HCT116 (cell line): Measurements from ENCODE around the gene ADGRV1.

ENCODE experiments used
- CBX3 ChIP-seq: IDR thresholded peaks from 2 replicates; pipeline ENCODE4 v1.6.1; 2012; ENCODE audit warnings: low read depth
- EZH2phosphoT487 ChIP-seq: fragments of 200-600 bp; IDR thresholded peaks from 2 replicates; pipeline ENCODE4 v1.6.1; 2018; ENCODE audit warnings: antibody characterized with exemption, borderline replicate concordance
- POLR2A ChIP-seq: IDR thresholded peaks from 2 replicates; pipeline ENCODE4 v1.7.0; 2011; ENCODE audit warnings: borderline replicate concordance; ENCODE audit not compliant: insufficient read depth, insufficient read length; ENCODE audit errors: extremely low read depth
- POLR2AphosphoS5 ChIP-seq: IDR thresholded peaks from 2 replicates; pipeline ENCODE4 v1.6.1; 2011; ENCODE audit warnings: mild to moderate bottlenecking, low read depth, low read length, moderate library complexity
- RAD21 ChIP-seq: IDR thresholded peaks from 2 replicates; pipeline ENCODE4 v1.6.1; 2012; ENCODE audit warnings: low read depth, mild to moderate bottlenecking
- SP1 ChIP-seq: IDR thresholded peaks from 2 replicates; pipeline ENCODE4 v1.6.1; 2012; ENCODE audit warnings: low read depth
- TF ChIP-seq, protein P1 (sequence below), 3 experiments: fragments of 200-600 bp in 1 of 3; sonication (generic) in 1 of 3; IDR thresholded peaks in 2 of 3; conservative IDR thresholded peaks in 1 of 3; 2 replicates each; pipeline ENCODE4 v1.5.1; 2012 to 2017; ENCODE audit warnings: low read depth in 2 of 3, low read length in 2 of 3, antibody characterized with exemption in 1 of 3, borderline replicate concordance in 1 of 3, control low read depth in 1 of 3, mild to moderate bottlenecking in 1 of 3, mixed read lengths in 1 of 3, mixed run types in 1 of 3, moderate library complexity in 1 of 3; ENCODE audit not compliant: insufficient read depth in 1 of 3
- TF ChIP-seq, protein P2 (sequence below): IDR thresholded peaks from 2 replicates; pipeline ENCODE4 v1.6.1; 2012; ENCODE audit warnings: low read depth

DNA sequence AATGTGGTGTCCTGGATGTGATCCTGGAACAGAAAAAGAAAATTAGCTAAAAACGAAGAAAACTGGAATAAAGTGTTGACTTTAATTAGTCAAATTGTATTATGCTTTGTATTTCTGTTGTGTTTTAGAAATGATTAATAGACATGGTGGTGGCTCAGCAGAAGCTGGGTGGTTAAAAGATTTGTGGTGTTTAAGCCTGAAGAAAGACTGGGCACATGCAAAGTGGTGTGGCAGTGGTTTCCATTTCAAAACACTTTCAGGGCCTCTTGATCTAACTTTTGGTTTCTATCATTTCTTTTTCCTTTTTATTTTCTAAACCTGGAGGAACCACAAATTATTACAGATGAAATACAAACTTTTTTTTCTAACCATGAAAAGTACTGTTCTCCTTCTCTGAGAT lies 44.1 kb downstream of the ADGRV1 start:
- TF ChIP-seq, protein P1, sequence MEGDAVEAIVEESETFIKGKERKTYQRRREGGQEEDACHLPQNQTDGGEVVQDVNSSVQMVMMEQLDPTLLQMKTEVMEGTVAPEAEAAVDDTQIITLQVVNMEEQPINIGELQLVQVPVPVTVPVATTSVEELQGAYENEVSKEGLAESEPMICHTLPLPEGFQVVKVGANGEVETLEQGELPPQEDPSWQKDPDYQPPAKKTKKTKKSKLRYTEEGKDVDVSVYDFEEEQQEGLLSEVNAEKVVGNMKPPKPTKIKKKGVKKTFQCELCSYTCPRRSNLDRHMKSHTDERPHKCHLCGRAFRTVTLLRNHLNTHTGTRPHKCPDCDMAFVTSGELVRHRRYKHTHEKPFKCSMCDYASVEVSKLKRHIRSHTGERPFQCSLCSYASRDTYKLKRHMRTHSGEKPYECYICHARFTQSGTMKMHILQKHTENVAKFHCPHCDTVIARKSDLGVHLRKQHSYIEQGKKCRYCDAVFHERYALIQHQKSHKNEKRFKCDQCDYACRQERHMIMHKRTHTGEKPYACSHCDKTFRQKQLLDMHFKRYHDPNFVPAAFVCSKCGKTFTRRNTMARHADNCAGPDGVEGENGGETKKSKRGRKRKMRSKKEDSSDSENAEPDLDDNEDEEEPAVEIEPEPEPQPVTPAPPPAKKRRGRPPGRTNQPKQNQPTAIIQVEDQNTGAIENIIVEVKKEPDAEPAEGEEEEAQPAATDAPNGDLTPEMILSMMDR (IDR thresholded peaks at IDR 0.05 in 2 of 3, conservative IDR thresholded peaks at IDR 0.05 in 1 of 3; ENCODE audit: borderline replicate concordance in 1 of 3, insufficient read depth in 1 of 3, low read depth in 2 of 3, low read length in 2 of 3) = no peak
- no peak for TF ChIP-seq CBX3
- TF ChIP-seq, protein P2, sequence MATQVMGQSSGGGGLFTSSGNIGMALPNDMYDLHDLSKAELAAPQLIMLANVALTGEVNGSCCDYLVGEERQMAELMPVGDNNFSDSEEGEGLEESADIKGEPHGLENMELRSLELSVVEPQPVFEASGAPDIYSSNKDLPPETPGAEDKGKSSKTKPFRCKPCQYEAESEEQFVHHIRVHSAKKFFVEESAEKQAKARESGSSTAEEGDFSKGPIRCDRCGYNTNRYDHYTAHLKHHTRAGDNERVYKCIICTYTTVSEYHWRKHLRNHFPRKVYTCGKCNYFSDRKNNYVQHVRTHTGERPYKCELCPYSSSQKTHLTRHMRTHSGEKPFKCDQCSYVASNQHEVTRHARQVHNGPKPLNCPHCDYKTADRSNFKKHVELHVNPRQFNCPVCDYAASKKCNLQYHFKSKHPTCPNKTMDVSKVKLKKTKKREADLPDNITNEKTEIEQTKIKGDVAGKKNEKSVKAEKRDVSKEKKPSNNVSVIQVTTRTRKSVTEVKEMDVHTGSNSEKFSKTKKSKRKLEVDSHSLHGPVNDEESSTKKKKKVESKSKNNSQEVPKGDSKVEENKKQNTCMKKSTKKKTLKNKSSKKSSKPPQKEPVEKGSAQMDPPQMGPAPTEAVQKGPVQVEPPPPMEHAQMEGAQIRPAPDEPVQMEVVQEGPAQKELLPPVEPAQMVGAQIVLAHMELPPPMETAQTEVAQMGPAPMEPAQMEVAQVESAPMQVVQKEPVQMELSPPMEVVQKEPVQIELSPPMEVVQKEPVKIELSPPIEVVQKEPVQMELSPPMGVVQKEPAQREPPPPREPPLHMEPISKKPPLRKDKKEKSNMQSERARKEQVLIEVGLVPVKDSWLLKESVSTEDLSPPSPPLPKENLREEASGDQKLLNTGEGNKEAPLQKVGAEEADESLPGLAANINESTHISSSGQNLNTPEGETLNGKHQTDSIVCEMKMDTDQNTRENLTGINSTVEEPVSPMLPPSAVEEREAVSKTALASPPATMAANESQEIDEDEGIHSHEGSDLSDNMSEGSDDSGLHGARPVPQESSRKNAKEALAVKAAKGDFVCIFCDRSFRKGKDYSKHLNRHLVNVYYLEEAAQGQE = no peak
- no peak for TF ChIP-seq RAD21
- no peak for TF ChIP-seq EZH2phosphoT487
- no peak for TF ChIP-seq SP1
- no peak for TF ChIP-seq POLR2A
- no peak for TF ChIP-seq POLR2AphosphoS5
